CMK (cell line): ENCODE data around the gene PDPR.
"Not testable (repeated sequence)": the region's sequence is repeated elsewhere in the genome, so short reads cannot be mapped to it uniquely, and the experiment has no call there.

Source experiments
- DNase-seq: peaks from one replicate; pipeline ENCODE4 v3.0.0-alpha.2; 2010; ENCODE audit warnings: low read depth

The PDPR gene

GRCh38 chr16:70113982-70114826 lies at the start of gene PDPR:
TSS of gene PDPR (plus strand) at chr16:70114332. CDS start at chr16:70120493, 6,161 bp downstream.
- DNase-seq, result peak; percentile 84

- DNase-seq, result not testable (repeated sequence)
These were observed 49.2 kb upstream of the PDPR start for GRCh38 chr16:70064841-70065370.

- not testable (repeated sequence) for DNase-seq
These were observed 48.8 kb upstream of the PDPR start for GRCh38 chr16:70065376-70065745.

- peak; percentile 70 for DNase-seq
These were observed 48.1 kb upstream of the PDPR start for GRCh38 chr16:70065746-70066658.

- not testable (repeated sequence) for DNase-seq
These were observed 47.4 kb upstream of the PDPR start for GRCh38 chr16:70066751-70067150.

- not testable (repeated sequence) for DNase-seq
These were observed 35.1 kb upstream of the PDPR start for GRCh38 chr16:70079081-70079480.

GRCh38 chr16:70081219-70081618 lies 32.9 kb upstream of the PDPR start:
- not testable (repeated sequence) for DNase-seq

- not testable (repeated sequence) for DNase-seq
These were observed 30.2 kb upstream of the PDPR start for GRCh38 chr16:70083931-70084330.

GRCh38 chr16:70088160-70088559 lies 26.0 kb upstream of the PDPR start:
- not testable (repeated sequence) for DNase-seq

GRCh38 chr16:70088877-70089276 lies 25.3 kb upstream of the PDPR start:
- DNase-seq, result not testable (repeated sequence)

- not testable (repeated sequence) for DNase-seq
These were observed 24.8 kb upstream of the PDPR start for GRCh38 chr16:70089289-70089688.

GRCh38 chr16:70091104-70091503 lies 23.0 kb upstream of the PDPR start:
- DNase-seq, result not testable (repeated sequence)

- DNase-seq, result not testable (repeated sequence)
These were observed 20.0 kb upstream of the PDPR start for GRCh38 chr16:70094096-70094495.

GRCh38 chr16:70109583-70110279 lies 4.4 kb upstream of the PDPR start:
- DNase-seq, result not testable (repeated sequence)

- DNase-seq, result not testable (repeated sequence)
These were observed 2.0 kb upstream of the PDPR start for GRCh38 chr16:70112162-70112561.

GRCh38 chr16:70113599-70113981 lies 542 bp upstream of the PDPR start:
- DNase-seq, result not testable (repeated sequence)

GRCh38 chr16:70118354-70118753 lies 4.2 kb downstream of the PDPR start:
- not testable (repeated sequence) for DNase-seq

- DNase-seq, result not testable (repeated sequence)
These were observed 4.6 kb downstream of the PDPR start for GRCh38 chr16:70118776-70119175.

- DNase-seq, result not testable (repeated sequence)
These were observed 6.3 kb downstream of the PDPR start for GRCh38 chr16:70120398-70120797.

- DNase-seq, result not testable (repeated sequence)
These were observed 9.7 kb downstream of the PDPR start for GRCh38 chr16:70123822-70124221.

- DNase-seq, result not testable (repeated sequence)
These were observed 12.1 kb downstream of the PDPR start for GRCh38 chr16:70126226-70126625.

GRCh38 chr16:70127706-70128105 lies 13.6 kb downstream of the PDPR start:
- DNase-seq, result not testable (repeated sequence)
